GM21367 (cell line): Measurements from ENCODE around the gene GTPBP4.
"Not testable (repeated sequence)": the region's sequence is repeated elsewhere in the genome, so short reads cannot be mapped to it uniquely, and the experiment has no call there.

ENCODE experiments used
- ATAC-seq: cut with Tn5 transposase; IDR thresholded peaks from one replicate; pipeline ENCODE4 v1.9.1; 2021; ENCODE audit not compliant: unreplicated experiment

The GTPBP4 gene

DNA sequence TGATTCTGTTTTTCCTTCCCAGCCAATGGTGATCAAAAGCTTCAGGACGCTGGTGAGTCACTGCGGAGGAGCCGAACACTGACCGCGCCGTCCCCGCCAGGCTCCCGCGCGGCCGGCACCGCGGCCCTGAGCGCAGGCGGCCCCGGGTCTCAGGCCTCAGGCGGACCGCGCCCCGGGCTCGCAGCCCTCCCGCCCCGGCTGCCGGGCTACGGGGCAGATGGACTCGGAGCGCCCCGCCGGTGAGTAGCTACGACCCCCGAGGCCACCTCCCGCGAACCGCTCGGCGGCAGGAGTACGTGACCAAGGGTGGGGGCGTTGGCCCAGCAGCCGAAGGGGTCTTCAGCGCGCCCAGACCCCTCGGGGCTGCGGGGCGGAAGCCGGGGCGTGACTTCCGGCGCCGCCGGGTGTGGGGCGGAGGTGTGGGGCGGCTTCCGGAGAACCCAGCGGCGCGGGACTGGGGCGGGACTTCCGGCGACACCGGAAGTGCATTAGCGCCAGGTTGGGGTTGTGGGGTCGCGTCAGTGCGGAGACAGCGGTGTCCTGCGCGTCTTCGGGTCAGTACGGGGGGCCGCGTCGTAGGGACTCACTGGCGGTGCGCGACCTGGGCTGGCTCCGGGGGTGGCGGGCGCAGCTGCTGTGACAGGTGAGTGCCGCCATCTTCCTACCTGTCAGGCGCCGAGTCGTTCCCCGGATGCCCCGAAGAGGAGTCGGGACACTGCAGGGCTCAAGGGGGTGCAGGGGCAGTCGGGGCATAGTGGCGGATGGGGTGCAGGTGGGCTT lies 68.3 kb downstream of the GTPBP4 start, which contains the start of gene WDR37:
Gene WDR37 (plus strand): TSS at position 60 of the 780 bp plus-strand sequence. CDS start 15,771 bp downstream, outside the sequence.
- ATAC-seq: peak; percentile 84

DNA sequence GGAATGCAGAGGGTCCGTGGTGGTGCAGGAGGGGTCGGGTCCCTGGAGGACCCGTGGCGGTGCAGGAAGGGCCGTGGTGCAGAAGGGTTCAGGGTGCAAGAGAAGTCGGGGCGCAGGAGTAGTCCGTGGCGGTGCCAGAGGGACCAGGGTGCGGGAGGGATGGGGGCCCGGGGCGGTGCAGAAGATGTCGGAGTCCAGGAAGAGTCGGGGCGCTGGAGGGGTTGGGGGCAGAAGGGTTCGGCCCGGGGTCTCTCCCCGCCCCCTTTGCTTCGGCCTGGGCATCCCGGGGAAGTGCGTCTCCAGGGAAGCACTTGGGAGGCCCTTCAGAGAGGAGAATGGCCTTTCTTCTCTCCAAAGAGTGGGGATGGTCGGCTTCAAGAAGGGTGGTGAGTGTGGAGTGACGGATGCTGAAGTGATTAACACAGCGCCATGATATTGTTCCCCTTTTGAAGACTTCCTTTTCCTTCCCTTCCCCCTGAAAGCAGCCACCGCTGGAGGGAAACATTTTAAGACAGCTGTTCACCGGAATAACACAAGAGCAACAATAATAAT lies 68.9 kb downstream of the GTPBP4 start:
- peak; percentile 7 for ATAC-seq

DNA sequence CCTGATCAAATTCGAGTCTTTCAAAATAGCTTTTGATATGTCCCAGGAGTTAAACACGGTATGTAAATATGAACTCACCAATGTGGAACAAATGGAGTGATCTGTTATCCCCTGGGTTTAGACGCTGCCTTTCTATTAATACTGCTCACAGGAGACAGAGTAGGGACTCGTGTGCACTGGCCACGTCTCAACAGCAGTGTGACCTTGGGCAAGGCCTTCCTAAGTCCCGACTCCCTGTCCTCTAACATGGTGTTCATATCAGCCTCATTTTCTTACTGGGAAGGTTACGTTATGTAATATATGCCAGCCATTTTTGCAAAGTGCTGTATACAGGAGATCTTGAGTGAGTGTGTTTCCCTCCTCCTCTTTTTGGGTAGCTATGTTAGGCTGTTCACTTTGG lies 69.8 kb downstream of the GTPBP4 start:
- no peak for ATAC-seq

DNA sequence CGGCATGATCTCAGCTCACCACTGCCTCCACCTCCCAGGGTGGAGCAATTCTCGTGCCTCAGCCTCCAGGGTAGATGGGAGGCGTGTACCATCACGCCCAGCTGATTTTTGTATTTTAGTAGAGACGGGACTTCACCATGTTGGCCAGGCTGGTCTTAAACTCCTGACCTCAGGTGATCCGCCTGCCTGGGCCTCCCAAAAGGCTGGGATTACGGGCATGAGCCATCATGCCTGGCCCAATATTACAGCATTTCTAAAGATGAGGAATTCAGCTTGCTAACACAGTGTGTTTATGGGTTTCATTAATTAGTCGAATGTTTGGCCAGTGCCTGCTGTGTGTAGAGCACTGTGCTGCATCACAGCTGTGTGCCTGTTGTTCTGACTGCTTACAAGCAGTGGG lies 71.7 kb downstream of the GTPBP4 start:
- no peak for ATAC-seq

GRCh38 chr10:1061930-1062774 lies 73.9 kb downstream of the GTPBP4 start:
- ATAC-seq: no peak

DNA sequence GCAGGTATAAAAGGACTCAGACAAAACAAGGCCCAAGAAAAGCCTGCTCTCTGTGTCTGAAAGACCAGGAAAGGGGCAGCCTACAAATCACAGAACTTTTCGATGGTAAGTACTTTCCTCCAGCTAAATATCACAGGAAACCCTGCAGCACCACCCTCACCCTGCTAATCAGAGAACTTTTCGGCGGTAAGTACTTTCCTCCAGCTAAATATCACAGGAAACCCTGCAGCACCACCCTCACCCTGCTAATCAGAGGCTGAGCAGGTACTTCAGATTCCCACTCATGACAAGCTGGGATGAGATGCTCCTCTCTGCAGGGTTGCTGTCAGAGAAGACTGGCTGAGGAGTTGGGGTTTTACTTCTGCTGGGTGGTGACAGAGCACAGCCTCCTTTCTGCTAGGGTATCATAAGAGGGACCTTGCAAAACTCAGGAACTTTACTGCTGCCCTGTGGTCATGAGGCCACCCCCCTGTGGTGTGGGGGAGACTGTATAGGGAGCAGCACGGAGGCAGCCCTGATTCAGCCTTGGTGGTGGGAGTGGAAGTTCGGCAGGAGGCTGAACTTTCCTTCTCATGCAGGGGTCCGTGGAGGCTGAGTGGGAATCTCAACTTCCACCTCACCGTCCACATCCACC lies 75.1 kb downstream of the GTPBP4 start:
- ATAC-seq: no peak

- no peak for ATAC-seq
Measured at GRCh38 chr10:1064964-1065247, 76.7 kb downstream of the GTPBP4 start.

DNA sequence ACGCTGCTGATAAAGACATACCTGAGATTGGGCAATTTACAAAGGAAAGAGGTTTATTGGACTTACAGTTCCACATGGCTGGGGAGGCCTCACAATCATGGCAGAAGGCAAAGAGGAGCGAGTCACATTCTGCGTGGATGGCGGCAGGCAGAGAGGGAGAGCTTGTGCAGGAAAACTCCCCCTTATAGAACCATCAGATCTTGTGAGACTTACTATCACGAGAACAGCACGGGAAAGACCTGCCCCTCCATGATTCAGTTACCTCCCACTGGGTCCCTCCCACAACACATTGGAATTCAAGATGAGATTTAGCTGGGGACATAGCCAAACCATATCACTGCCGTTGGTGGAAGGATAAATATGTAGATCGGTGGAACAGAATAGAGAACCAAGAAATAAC lies 78.5 kb downstream of the GTPBP4 start:
- ATAC-seq: not testable (repeated sequence)

GRCh38 chr10:1068380-1069361 lies 80.4 kb downstream of the GTPBP4 start:
- ATAC-seq: no peak
